Putamen (tissue), 1 donor: Measurements from ENCODE around the gene PCYT2.
"Not testable (repeated sequence)": the region's sequence is repeated elsewhere in the genome, so short reads cannot be mapped to it uniquely, and the experiment has no call there.

Experiments used
- DNase-seq: peaks from one replicate; pipeline ENCODE4 v3.0.0-alpha.2; 2016; ENCODE audit warnings: low spot score

The PCYT2 gene

DNA sequence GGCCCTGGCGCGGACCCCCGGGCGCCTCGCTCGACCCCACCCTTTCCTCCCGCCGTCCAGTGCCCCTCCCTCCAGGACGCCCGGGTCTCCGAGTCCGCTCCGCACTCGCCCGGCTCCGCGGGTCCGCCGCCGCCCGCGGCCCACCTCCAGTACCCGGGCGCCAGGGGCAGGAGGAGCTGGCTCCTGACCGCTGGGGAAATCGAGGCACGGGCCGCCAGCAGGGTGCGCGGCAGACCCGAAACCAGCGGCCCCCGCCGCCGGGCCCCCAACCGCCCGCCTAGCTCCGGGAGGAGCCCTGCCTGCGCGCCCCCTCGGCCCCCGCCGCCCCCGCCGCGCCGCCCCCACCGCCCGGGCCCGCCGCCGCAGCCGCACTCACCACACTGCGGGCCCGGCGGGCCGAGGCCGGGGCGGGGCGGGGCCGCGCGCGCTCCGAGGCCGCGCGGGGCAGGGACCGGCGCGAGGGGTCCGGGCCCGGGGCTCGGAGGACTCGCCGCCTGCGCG is 16.0 kb upstream of the PCYT2 start:
- no peak for DNase-seq

DNA sequence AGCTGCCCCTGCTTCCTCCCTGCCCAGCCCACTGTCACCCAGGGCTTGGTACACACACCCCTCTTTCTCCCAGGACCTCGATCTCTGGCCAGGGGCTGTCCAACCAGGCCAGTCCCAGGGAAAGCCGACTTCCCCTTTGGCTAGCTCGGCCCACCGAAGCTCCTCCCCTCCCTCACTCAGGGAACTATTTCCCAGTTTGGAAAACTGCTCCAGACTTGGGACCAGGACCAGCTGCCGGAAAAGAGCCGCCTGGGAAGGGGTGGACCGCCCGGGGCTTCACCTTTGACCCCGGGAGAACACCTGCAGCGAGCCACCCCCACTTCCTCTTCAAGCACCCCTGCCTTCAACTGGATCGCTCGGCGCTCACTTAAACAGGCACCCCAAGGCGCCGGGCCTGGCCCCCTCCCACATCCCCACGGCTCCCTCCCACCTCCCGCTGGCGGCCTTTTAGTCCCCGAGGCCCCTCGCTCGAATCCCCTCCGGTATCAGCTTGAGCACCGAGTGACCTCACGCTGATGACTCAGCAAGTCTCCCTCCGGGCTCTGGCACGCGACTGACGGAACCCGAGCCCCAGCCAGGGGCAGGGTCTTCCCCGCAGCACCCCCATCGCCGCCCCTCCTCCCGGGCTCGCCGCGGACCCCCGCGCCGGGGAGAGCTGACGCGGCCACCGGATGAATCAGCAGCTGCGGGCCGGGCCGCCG is 15.4 kb upstream of the PCYT2 start:
- peak; percentile 53 for DNase-seq

- no peak for DNase-seq
Observed at GRCh38 chr17:81925860-81926450, 14.8 kb upstream of the PCYT2 start.

- DNase-seq = no peak
Observed at GRCh38 chr17:81924557-81925532, 13.6 kb upstream of the PCYT2 start.

DNA sequence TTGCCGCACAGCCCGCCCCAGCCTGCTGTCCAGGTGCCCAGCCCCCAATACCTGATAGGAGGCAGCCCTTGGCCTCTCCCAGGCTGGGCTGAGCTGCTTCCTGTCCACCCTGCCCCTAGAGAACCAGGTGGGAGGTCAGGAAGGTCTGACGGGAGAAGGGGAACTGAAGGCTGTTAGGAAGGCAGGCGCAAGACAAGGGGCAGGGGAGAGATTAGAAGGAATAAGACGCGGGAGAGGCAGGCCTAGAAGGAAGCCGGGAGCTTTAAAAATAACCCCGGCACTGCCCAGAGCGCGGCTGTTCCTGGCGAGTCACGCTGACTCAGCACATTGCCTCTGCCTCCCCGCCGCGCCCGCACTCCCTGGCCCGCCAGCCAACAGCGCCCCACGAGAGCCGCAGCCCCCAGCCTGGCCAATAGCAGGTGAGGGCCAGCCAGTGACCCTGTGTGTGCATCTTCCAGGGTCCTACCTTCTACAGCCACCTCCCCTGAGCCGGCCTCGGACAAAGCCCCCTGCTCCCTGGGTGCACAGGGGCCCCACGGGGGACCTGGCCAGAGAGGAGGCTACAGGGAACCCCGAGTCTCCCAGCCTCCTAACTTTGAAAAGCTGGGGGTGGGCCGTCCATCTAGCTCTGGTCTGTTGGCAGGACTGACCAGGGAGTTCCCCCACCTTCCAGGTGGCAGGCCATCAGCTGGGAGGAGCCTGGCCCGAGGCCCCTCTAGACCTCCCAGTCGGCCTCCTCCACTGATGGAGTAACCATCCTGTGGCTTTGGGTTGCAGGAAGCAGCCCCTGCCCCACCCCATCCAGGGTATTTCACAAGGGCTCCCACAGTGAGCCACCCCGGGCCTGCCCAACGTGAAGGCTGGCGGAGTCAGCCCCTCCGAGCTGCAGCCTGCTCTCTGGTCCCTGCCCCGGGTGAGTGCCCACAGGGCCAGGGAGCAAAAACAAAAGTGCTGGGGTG is 12.4 kb upstream of the PCYT2 start:
- no peak for DNase-seq

- no peak for DNase-seq
Observed at GRCh38 chr17:81922566-81923301, 11.5 kb upstream of the PCYT2 start.

GRCh38 chr17:81921996-81922565 is 10.9 kb upstream of the PCYT2 start:
- DNase-seq = no peak

DNA sequence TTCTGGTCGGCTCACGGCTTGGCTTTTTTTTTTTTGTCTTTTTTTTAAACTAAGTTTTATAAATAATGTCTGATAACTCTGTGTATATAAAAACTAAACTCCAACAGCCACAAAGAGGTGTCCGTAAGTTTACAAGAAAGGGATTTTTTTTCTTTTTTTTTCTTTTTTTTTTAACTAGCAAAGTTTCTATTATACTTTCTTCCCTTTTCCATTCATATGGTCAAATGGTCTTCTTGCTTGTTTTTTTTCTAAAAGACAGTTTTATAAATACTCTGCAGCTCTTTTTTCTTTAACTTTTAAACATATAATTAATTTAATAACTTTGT is 10.3 kb upstream of the PCYT2 start:
- no peak for DNase-seq

GRCh38 chr17:81920612-81921536 is 9.7 kb upstream of the PCYT2 start:
- no peak for DNase-seq

DNA sequence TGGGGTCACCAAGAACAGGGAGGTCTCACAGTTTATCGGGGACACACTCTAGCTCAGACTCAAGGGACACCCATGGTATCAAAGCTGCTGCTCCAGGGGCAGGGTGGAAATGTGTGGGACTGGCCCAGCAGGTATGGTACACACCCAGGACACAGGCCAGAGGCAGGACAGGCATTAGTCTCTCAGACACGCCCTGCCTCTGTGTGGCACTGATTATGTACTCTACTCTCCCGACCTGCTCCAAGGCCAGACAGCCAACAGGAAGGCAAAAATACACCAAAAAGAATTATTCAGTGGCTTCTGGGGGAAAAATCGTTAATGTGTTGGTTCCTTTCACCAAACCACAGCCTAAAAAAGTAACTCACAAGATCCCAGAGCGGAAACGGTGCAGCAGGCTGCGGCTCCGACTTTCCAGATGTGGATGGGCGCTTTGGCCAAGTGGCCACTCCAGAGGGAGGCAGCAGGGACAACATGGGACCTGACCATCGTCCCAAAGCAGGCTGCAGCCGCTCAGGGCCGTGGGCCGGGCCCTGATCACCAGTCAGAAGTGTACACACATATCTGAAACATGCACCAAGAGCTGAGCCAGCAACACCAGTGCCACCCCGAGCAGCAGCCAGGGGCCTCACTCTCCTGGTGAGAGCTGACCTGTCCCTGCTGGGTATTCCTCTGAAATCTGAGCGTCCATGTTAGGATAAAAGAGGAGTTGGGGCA is 7.8 kb upstream of the PCYT2 start:
- no peak for DNase-seq

DNA sequence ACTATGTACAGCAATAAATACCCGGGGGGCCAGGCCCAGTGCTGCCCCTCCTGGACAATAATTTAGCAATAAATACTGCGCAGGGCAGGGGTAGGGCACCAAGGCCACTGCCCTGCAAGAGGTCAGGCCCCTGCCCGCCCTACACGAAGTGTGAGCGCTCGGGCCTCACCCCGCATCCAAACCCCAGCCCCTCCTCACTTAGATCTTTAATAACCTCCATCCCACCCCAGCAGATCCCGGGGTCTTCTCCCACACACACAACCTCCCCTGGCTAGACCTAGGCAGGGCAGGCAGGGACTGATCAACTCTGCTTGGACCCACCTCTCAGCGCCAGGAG is 7.1 kb upstream of the PCYT2 start:
- DNase-seq = not testable (repeated sequence)

DNA sequence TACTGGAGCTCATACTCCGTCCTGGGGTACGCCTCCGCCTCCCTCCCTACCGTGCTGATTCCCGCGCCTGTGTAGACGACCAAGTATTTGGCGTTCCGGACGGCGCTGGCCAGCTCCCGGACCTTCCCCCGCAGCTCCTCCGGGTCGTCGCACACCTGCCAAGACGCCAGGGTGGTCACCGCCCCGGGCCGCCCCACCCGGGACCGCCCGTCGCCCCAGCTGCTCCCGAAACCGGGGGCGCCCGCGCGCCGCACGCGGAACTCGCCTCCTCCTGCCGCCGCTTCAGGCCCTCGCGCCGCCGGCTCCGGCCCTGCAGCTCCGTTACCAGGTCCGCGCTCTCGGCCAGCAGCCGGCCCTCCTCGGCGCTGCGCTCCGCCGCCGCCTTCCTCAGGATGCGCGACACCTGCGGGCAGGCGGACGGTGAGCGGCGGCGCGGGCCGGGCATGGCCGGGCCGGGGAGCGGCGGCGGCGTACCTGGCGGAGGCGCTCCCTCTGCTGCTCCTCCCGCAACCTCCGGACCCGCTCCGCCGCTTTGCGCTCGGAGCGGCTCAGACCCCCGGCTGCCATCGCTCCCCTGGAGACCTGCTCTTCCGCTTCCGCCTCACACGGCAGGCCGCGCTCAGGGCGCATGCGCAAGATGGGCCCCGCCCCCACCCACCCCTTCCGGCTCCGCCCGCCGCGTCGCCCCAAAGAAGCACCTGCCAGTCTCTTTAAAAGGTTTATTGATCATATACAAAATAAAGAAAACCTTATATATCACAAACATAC is 6.5 kb upstream of the PCYT2 start, which contains the start of gene SIRT7:
Gene SIRT7, minus strand, starts transcription at position 612 of the 768 bp plus-strand sequence. Its CDS starts 45 bp downstream, at position 567.
- peak; percentile 80 for DNase-seq

DNA sequence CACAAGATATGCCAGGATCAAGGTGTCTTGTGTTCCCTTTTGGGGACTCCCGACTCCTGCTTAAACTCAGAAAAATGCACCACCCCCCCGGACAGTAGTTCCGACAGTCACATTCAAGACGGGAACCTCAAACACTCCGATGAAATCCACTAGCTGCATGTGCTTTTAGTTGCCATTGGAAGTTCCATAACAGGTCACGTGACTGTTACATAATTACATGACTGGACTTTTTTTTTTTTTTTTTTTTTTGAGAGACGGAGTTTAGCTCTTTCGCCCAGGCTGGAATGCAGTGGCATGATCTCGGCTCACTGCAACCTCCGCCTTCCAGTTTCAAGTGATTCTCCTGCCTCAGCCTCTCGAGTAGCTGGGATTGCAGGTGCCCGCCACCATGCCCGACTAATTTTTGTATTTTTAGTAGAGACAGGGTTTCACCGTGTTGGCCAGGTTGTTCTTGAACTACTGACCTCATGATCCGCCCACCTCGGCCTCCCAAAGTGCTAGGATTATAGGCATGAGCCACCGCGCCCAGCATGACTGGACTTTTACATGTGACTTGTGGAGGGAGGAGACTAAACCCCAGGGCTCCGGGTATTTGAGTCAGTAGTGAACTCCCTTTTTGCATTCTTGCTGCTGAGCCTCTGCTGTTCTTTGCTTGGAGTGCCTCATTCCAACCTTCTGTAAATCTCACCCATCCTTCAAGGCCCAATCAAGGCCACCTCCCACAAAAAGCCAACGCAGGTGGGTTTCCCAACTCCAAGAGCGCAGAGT is 5.2 kb upstream of the PCYT2 start:
- no peak for DNase-seq

GRCh38 chr17:81915331-81915730 is 4.1 kb upstream of the PCYT2 start:
- no peak for DNase-seq

GRCh38 chr17:81914103-81914850 is 3.1 kb upstream of the PCYT2 start:
- DNase-seq = no peak

DNA sequence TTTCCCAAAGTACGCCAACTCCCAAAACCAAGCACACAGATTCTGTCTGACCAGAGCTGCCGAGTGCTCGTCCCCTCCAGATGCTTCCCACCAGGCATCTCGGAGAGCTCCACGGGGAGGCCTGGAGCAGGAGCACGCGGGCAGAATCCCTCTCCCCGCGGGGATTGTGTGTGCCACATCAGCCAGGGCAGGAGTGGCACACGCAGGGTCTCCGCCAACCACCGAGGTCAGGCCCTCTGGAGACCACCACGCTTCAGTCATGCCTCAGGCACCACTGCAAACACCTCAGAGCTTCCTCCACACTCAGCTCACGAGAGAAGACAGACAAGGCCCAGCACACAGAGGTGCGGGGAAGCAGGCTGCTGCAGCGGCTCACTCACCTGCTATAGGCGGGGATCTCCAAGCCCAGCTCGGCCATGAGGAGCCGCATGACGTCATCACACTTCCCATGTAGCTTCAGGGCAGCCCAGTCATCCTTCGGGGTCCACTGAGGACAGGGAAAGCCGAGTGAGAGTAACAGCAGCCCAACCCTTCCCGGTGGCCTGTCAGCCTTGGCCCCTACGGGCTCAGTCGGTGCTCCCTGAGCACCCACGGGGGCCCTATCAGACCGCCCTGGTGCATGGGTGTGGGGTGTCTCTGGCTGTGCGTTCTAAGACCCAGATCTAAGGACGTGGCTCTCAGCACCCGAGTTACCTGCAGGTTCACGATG is 2.3 kb upstream of the PCYT2 start:
- no peak for DNase-seq
